HCT116 (cell line): ENCODE measurements around the gene RPL6.
"Not testable (repeated sequence)": the region's sequence is repeated elsewhere in the genome, so short reads cannot be mapped to it uniquely, and the experiment has no call there.

Experiments used
- EZH2 ChIP-seq: fragments of 200-600 bp; sonication (generic); IDR thresholded peaks from 2 replicates; pipeline ENCODE4 v1.6.1; 2017; ENCODE audit warnings: antibody characterized with exemption, mixed run types
- POLR2A ChIP-seq: IDR thresholded peaks from 2 replicates; pipeline ENCODE4 v1.7.0; 2011; ENCODE audit warnings: borderline replicate concordance; ENCODE audit not compliant: insufficient read depth, insufficient read length; ENCODE audit errors: extremely low read depth
- ZFX ChIP-seq: fragments of 450-650 bp; IDR thresholded peaks from 2 replicates; pipeline ENCODE4 v1.6.1; 2017
- TF ChIP-seq, protein P1 (sequence below), 3 experiments: fragments of 200-600 bp in 1 of 3; sonication (generic) in 1 of 3; IDR thresholded peaks in 2 of 3; conservative IDR thresholded peaks in 1 of 3; 2 replicates each; pipeline ENCODE4 v1.5.1; 2012 to 2017; ENCODE audit warnings: low read depth in 2 of 3, low read length in 2 of 3, antibody characterized with exemption in 1 of 3, borderline replicate concordance in 1 of 3, control low read depth in 1 of 3, mild to moderate bottlenecking in 1 of 3, mixed read lengths in 1 of 3, mixed run types in 1 of 3, moderate library complexity in 1 of 3; ENCODE audit not compliant: insufficient read depth in 1 of 3

DNA sequence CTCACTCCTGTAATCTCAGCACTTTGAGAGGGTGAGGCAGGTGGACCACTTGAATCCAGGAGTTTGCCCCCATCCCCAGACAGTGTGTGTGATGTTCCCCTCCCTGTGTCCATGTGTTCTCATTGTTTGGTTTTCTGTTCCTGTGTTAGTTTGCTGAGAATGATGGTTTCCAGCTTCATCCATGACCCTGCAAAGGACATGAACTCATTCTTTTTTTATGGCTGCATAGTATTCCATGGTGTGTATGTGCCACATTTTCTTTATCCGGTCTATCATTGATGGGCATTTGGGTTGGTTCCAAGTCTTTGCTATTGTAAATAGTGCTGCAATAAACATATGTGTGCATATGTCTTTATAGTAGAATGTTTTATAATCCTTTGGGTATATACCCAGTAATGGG, 47.7 kb upstream of the RPL6 start:
- TF ChIP-seq, protein P1, sequence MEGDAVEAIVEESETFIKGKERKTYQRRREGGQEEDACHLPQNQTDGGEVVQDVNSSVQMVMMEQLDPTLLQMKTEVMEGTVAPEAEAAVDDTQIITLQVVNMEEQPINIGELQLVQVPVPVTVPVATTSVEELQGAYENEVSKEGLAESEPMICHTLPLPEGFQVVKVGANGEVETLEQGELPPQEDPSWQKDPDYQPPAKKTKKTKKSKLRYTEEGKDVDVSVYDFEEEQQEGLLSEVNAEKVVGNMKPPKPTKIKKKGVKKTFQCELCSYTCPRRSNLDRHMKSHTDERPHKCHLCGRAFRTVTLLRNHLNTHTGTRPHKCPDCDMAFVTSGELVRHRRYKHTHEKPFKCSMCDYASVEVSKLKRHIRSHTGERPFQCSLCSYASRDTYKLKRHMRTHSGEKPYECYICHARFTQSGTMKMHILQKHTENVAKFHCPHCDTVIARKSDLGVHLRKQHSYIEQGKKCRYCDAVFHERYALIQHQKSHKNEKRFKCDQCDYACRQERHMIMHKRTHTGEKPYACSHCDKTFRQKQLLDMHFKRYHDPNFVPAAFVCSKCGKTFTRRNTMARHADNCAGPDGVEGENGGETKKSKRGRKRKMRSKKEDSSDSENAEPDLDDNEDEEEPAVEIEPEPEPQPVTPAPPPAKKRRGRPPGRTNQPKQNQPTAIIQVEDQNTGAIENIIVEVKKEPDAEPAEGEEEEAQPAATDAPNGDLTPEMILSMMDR (IDR thresholded peaks at IDR 0.05 in 2 of 3, conservative IDR thresholded peaks at IDR 0.05 in 1 of 3; ENCODE audit: borderline replicate concordance in 1 of 3, insufficient read depth in 1 of 3, low read depth in 2 of 3, low read length in 2 of 3): not testable (repeated sequence)
- TF ChIP-seq ZFX, EZH2, POLR2A: not testable (repeated sequence)
